Pancreas (tissue), 10 donors: Measurements from ENCODE around the gene NFE2L2. TPM values are rescaled to one million over a fixed set of nuclear protein-coding genes. Genes with fewer than 3 reads are reported as not detected.
"Not testable (repeated sequence)": the region's sequence is repeated elsewhere in the genome, so short reads cannot be mapped to it uniquely, and the experiment has no call there.

ENCODE experiments used
- ATAC-seq, 4 donors: fragments of 200-7000 bp; cut with Tn5 transposase; one replicate each; pipeline versions ENCODE4 v1.8.0 to v1.9.1; 2020; ENCODE audit warnings: mild to moderate bottlenecking in 4 of 4, moderate library complexity in 4 of 4
- DNase-seq, 6 donors: peaks; one replicate each; pipeline ENCODE4 v3.0.0-alpha.2; 2020
- FAIRE-seq: peaks from 2 replicates; lab custom pipeline; 2012; peaks lifted over from hg19 to GRCh38; lab: Jason Lieb, UNC
- H3K27ac ChIP-seq, 4 donors: fragments of 200-600 bp; sonication (generic); 1 replicate in 3 of 4; 2 replicates in 1 of 4; pipeline versions ENCODE4 v1.5.0 to v1.8.0; 2020
- H3K27me3 ChIP-seq, 4 donors: fragments of 200-600 bp; one replicate each; pipeline ENCODE4 v1.8.0; 2021
- H3K36me3 ChIP-seq, 3 donors: fragments of 200-600 bp; sonication (generic) in 1 of 3; one replicate each; pipeline versions ENCODE4 v1.5.0 to v1.8.0; 2020 to 2021
- H3K4me1 ChIP-seq, 3 donors: fragments of 200-600 bp; one replicate each; pipeline ENCODE4 v1.8.0; 2021
- H3K4me3 ChIP-seq, 4 donors: fragments of 200-600 bp; sonication (generic) in 2 of 4; one replicate each; pipeline versions ENCODE4 v1.5.0 to v1.8.0; 2020 to 2021
- H3K9me3 ChIP-seq, 4 donors: fragments of 200-600 bp; one replicate each; pipeline ENCODE4 v1.8.0; 2021
- WGBS, 2 donors: extraction: QIAGEN DNeasy Blood & Tissue Kit; methylation state at CpG; one replicate each; pipeline ENCODE4 v1.1.7; 2013; 5-methylcytosine and 5-hydroxymethylcytosine counted together
- intact Hi-C, 3 donors: fragments of 100-400 bp; cut with DNase I; formaldehyde crosslinking; loops; one replicate each; pipeline versions ENCODE4 v1.11.1 to v1.14.2; 2022
- polyA plus RNA-seq, 2 donors: library from polyadenylated mRNA; stranded (reverse); fragments of 200-250 nt; gene quantifications; one replicate each; pipeline ENCODE4 v1.2.3, GENCODE V29; 2013
- total RNA-seq, 6 donors: library from RNA; stranded (reverse); fragmentation: NEBNext Ultra II Directional in 4 of 6; extraction: Animal tissue kit (Norgen Biotek cat#: 25700) in 4 of 6; gene quantifications; one replicate each; pipeline versions ENCODE4 v1.2.1 to v1.2.4, GENCODE V29; 2021 to 2023
- TF ChIP-seq, protein P1 (sequence below), 4 donors: fragments of 200-600 bp; sonication (generic) in 3 of 4; IDR thresholded peaks; one replicate each; pipeline versions ENCODE4 v1.5.0 to v1.8.0; 2021; ENCODE audit warnings: antibody characterized with exemption in 4 of 4
- donor health status: healthy with polysubstance abuse.
- donor health status: DM: no; HTN: no; CAD: no; lungs with moderate emphysema.
- donor health status: DM: no; HTN: no; CAD: no.
- donor health status: control.
- donor health status: control.
- donor health status: Bipolar disorder and iron deficiency.
- donor health status: DM: yes; HTN: yes; CAD: no.
- donor health status: DM: no; HTN: no; CAD: no.
- donor health status: DM: no; HTN: no; CAD: no.
- donor health status: DM: yes; HTN: yes; CAD: no.

NFE2L2 gene
- total and polyA plus RNA-seq, 8 donors = 20.8 to 48.4 (median 30.8) TPM

DNA sequence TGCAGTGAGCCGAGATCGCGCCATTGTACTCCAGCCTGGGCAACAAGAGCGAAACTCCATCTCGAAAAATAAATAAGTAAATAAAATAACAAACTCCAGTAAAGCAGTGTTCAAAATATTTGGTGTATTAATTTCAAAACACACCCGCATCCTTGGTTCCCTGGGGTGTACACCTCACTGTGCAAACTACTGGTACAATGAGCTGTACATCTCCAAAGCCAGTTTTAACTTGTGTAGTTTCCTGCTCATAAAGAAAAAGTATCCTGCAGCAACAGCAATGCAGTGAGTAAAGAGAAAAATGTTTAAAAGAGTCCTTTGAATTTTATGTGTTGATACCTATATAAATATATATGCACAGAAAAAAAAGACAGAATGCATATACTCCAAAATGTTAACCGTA lies 4.4 kb upstream of the NFE2L2 start:
- H3K27me3 ChIP-seq = no peaks in the 10 kb centered on the region
- ATAC-seq (no peak), FAIRE-seq (no peak), DNase-seq (no peak)
- H3K36me3 ChIP-seq = no peaks in the 10 kb centered on the region
- H3K4me1 ChIP-seq = peaks cover 13 to 17% (median 14%) of the 10 kb centered on the region in 3 donors
- H3K4me3 ChIP-seq = no peak overlapping the region
- TF ChIP-seq, protein P1, sequence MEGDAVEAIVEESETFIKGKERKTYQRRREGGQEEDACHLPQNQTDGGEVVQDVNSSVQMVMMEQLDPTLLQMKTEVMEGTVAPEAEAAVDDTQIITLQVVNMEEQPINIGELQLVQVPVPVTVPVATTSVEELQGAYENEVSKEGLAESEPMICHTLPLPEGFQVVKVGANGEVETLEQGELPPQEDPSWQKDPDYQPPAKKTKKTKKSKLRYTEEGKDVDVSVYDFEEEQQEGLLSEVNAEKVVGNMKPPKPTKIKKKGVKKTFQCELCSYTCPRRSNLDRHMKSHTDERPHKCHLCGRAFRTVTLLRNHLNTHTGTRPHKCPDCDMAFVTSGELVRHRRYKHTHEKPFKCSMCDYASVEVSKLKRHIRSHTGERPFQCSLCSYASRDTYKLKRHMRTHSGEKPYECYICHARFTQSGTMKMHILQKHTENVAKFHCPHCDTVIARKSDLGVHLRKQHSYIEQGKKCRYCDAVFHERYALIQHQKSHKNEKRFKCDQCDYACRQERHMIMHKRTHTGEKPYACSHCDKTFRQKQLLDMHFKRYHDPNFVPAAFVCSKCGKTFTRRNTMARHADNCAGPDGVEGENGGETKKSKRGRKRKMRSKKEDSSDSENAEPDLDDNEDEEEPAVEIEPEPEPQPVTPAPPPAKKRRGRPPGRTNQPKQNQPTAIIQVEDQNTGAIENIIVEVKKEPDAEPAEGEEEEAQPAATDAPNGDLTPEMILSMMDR (IDR thresholded peaks at IDR 0.05) = no peak
- no peaks in the 10 kb centered on the region for H3K9me3 ChIP-seq
- H3K27ac ChIP-seq = no peak overlapping the region
- 90 to 94% methylated on average over 7 of the region's 7 CpGs for WGBS, 2 donors
- intact Hi-C loops = loop anchor here in 1 of 3 donors (10.0 kb wide), 1 partner anchor 104 kb away; no protein-coding TSS in a partner anchor

DNA sequence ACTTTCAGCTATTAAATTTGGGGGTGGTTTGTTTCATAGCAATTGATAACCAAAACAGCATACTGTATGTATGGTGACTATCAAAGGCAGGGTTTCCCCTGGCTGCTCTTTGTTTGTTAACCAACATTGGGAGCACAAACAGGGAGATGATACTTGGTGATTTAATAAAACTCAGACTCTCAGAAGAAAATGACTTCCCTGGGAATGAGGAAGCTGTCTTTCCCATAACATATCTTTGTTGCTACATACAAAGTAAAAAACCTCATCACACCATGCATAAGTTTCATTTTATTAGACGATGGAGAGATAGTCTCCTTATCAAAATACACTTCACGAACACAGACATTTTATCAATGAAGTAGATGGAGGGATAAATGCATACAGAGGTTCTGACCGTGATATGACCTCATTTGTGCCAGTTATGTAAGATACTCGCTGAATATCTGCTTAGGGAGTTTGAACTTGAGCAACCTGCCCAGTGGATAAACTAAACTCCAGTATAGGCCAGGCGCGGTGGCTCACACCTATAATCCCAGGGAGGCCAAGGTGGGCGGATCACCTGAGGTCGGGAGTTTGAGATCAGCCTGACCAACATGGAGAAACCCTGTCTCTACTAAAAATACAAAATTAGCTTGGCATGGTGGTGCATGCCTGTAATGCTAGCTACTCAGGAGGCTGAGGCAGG lies 3.8 kb upstream of the NFE2L2 start:
- TF ChIP-seq, protein P1 (IDR thresholded peaks at IDR 0.05) = no peak
- FAIRE-seq (no peak), ATAC-seq (no peak), DNase-seq (no peak)
- Histone ChIP-seq H3K4me3 (no peak overlapping the region), H3K4me1 (peaks cover 13 to 17% (median 14%) of the 10 kb centered on the region in 3 donors), H3K27ac (no peak overlapping the region), H3K9me3 (no peaks in the 10 kb centered on the region), H3K27me3 (no peaks in the 10 kb centered on the region), H3K36me3 (no peaks in the 10 kb centered on the region)
- WGBS, 2 donors = 77 to 83% methylated on average over 8 of the region's 8 CpGs
- intact Hi-C loops = loop anchor here in 1 of 3 donors (10.0 kb wide), 1 partner anchor 104 kb away; no protein-coding TSS in a partner anchor

DNA sequence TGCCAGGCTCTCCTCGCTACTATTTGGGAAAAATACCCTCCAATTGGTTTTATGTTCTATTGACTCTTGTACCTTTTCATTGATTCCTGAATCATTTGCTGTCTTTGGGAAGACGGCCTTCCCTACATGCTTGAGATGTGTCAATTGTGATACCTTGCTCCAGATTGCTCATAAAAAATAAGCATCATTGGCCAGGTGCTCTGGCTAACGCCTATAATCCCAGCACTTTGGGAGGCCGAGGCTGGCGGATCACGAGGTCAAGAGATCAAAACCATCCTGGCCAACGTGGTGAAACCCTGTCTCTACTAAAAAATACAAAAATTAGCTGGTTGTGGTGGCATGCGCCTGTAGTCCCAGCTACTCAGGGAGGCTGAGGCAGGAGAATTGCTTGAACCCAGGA lies 2.4 kb upstream of the NFE2L2 start:
- not testable (repeated sequence) for ATAC-seq, H3K4me3 ChIP-seq, H3K36me3 ChIP-seq, H3K27me3 ChIP-seq, DNase-seq, FAIRE-seq, H3K9me3 ChIP-seq
- WGBS, 2 donors = 90 to 93% methylated on average over 8 of the region's 8 CpGs
- Histone ChIP-seq H3K27ac (peak overlapping the region; percentile 18 to 100 (median 72)), H3K4me1 (peaks cover 13 to 17% (median 15%) of the 10 kb centered on the region in 3 donors)
- intact Hi-C loops = loop anchor here in 1 of 3 donors (10.0 kb wide), 1 partner anchor 102 kb away; no protein-coding TSS in a partner anchor

DNA sequence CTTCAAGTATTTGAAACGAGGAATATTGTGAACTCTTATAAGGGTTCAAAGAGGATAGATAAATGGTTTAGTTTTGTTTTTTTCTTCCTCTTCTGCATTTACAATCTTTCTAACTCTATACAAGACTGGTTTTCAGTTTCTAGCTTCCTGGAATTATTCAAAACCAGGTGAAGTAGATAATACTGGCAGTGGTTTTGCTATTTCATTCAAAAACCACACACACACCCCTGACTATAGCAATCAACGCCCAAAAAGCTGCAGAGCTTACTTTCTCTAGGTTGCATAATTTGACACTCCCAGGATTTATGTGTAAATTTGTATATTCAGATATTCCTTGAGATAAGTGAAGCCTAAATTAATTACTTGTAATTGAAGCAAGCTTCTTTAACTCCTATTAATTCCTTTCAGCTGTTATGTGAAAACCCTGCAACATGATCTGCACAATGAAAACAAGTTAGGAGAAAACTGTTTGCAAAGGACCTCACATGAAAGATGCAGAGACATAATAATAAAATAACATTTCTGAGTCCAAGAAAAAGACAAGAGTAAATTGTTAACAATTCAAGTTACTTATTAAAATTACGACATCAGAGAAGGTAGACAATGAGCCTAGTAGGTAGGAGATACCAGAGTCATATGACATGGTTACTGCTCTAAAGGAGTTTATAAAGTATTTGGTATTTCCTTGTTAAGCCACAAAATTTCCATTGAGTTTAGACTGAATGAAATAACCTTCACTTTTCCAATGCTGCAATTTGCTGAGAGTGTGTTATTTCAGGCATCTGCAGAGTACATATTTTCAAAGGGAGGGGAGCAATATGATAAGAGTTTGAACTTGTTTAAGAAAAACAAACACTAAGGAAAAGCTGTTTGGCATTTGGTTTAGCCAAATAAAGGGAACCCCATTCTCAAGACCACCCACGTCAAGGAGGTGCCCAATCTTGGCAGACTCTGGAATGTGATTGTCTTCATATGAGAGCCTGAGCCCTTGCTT lies 1.6 kb upstream of the NFE2L2 start:
- Histone ChIP-seq H3K36me3 (no peaks in the 10 kb centered on the region), H3K4me1 (peaks cover 19 to 23% (median 23%) of the 10 kb centered on the region in 3 donors), H3K9me3 (no peaks in the 10 kb centered on the region), H3K27me3 (no peaks in the 10 kb centered on the region), H3K4me3 (peak overlapping the region in 3 of 4 donors; percentile 94 to 99 (median 96)), H3K27ac (peak overlapping the region; percentile 97 to 100 (median 100))
- FAIRE-seq = peak; percentile 17
- intact Hi-C loops = loop anchor here in 1 of 3 donors (10.0 kb wide), 1 partner anchor 101 kb away; no protein-coding TSS in a partner anchor
- ATAC-seq = no peak
- no peak for DNase-seq
- 2 to 4% methylated on average over 4 of the region's 4 CpGs for WGBS, 2 donors
- TF ChIP-seq, protein P1 (IDR thresholded peaks at IDR 0.05) = no peak

DNA sequence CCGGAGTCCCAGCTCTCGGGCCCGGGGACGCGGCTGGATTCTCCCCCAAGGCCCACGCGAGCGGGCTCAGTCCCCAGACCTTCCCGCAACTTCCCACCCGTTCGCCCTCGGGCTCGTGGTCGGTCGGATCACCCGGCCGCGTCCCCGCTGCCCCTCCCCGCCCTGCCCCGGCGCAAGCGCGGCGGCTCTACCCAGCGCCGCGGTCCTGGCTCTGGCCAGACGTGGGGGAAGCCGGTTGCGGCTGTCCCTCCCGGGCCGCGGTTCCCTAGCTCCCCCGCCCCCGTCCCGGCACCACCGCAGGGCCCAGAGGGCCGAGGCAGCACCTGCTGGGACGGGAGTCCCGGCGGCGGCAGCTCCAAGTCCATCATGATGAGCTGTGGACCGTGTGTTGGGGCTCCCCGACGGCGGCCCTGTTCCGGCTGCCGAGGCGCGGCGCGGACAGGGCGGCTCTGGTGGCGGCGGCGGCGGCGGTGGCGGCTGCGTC lies 276 bp downstream of the NFE2L2 start:
- DNase-seq = peak in 4 of 6 donors; percentile 45 to 86 (median 76)
- peak overlapping the region; percentile 97 to 100 (median 100) for H3K27ac ChIP-seq
- peaks cover 27 to 39% (median 29%) of the 10 kb centered on the region in 3 donors for H3K4me1 ChIP-seq
- peak overlapping the region; percentile 85 to 99 (median 95) for H3K4me3 ChIP-seq
- no peak for FAIRE-seq
- TF ChIP-seq, protein P1 (IDR thresholded peaks at IDR 0.05) = no peak
- intact Hi-C loops = loop anchor here in 1 of 3 donors (5.0 to 10.0 kb wide), 2 partner anchors 52 to 99 kb away; partner anchors contain the start of gene HNRNPA3
- WGBS, 2 donors = 0 to 1% methylated on average over 22 to 61 of the region's 61 CpGs
- no peaks in the 10 kb centered on the region for H3K36me3 ChIP-seq
- H3K27me3 ChIP-seq = no peaks in the 10 kb centered on the region
- H3K9me3 ChIP-seq = no peaks in the 10 kb centered on the region
- ATAC-seq = peak; percentile 3 to 48 (median 18)
